ENCODE measurements around the gene PRKAG2.
"Not testable (repeated sequence)": the region's sequence is repeated elsewhere in the genome, so short reads cannot be mapped to it uniquely, and the experiment has no call there.

PRKAG2 gene

DNA sequence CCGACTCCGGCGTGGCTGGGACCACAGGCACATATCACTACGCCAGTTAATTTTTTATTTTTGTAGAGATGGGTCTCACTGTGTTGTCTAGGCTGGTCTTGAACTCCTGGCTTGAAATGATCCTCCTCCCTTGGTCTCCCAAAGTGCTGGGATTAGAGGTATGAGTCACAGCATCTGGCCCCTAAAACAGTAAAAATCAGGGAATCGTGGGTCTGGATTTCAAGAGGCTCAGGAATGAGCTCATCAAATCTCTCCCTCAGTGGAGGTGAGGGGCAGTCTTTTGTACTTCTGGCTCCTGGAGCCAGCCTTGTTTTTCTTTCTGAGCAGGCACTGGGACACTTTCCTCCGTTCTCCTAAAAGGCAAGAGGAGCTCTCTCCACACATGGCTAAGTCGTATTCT lies 325.1 kb downstream of the PRKAG2 start:
- DNase-seq (ENCODE audit: low read depth in 2 of 2): no peak

DNA sequence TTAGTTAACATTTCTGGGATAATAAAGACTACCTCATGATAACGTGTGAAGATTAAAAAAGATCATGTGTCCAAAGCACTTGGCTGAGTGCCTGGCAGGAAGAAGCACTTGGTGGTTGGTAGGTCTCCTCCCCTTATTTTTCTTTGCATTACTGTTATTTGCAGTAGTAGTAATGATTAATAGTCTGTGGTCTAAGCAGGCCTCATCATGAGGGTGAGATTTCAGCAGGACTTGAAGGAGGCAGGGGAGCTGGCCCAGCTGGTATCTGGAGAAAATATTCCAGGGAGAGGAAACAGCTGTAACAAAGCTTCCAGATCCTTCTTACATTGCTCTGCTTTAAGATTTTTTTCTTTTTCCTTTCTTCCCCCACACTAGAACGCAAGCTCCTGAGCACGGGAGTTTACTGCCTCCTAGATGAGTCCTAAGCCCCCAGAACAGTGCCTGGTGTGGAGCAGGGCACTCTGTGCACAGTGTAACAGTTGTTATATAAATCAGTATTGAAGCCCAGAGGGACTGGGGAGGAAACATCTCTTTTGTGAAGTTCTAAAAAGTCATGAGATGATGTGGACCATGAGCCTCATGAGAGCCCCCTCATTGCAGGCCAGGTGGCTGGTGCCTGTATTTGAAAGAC lies 326.1 kb downstream of the PRKAG2 start:
- no peak for DNase-seq (ENCODE audit: low read depth in 2 of 2)

- DNase-seq (ENCODE audit: low read depth in 2 of 2): no peak
Observed at GRCh38 chr7:151549644-151550043, 327.3 kb downstream of the PRKAG2 start.

DNA sequence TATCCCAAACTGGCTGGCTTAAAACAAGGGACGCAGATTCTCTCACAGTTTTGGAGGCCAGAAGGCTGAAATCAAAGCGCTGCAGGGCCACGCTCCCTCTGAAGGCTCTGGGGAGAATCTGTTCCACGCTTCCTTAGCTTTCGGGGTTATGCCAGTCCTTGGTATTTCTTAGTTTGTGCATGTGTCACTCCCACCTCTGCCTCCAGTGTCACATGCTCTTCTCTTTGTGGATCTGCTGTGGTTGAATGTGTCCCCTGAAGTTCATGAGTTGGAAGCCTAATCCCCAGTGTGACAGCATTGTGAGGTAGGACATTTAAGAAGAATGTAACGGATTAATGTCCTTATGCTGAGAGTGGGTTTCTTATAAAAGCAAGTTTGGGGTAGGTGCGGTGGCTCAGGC lies 327.8 kb downstream of the PRKAG2 start:
- DNase-seq (ENCODE audit: low read depth in 2 of 2): no peak

GRCh38 chr7:151544183-151544582 lies 332.7 kb downstream of the PRKAG2 start:
- DNase-seq (ENCODE audit: low read depth in 2 of 2): no peak

GRCh38 chr7:151542606-151543130 lies 334.2 kb downstream of the PRKAG2 start:
- DNase-seq (ENCODE audit: low read depth in 2 of 2): no peak

DNA sequence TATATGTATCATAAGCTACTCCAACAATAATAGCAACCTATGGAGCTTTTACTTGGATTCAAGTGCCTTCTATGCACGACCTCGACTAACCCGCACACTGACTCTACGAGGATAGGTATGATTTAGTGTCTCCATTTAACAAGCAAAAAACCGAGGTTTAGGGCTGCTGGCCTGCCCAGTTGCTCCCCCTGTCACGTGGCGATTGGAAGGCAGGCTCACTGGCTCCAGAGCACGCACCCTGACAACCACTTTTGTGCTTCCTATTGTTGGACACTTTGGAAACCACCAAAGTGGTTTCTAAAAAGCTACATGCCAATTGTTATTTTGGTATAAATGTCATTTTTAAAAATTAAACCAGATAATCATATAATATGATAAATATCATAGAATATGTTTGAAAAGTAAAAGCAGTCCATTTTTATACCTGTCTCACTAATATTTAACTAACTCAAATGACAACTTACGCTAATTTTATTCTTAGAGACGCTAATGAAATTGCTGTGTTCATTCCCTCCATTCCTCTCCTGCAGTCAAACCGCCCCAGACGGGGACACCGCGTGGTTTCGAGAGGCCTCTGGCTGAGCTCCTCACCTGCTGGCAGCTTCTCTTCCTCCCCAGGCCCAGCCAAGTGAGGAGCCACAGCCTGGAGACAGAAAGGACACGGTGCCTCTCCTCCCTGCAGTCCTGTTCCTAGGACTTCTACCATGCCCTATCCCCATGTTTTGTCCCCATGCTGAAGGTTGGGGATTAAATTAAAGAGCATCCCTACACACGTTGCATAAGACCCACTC lies 335.0 kb downstream of the PRKAG2 start:
- DNase-seq (ENCODE audit: low read depth in 2 of 2): no peak

DNA sequence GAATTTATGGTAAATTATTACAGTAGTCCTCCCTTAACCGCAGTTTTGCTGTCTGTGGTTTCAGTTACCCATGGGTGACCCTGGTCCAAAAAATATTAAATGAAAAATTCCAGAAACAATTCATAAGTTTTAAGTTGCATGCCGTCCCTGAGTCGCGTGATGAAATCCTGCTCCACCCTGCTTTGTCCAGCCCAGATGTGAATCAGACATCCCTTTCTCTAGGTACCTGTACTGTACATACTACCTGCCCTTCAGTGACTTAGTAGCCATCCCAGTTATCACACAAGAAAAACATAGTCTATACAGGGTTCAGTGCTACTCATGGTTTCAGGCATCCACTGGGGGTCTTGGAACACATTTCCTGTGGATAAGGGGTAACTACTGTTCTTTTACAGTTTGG lies 336.8 kb downstream of the PRKAG2 start:
- no peak for DNase-seq (ENCODE audit: low read depth in 2 of 2)

- no peak for DNase-seq (ENCODE audit: low read depth in 2 of 2)
Observed at GRCh38 chr7:151539088-151539671, 337.7 kb downstream of the PRKAG2 start.

GRCh38 chr7:151537818-151538561 lies 338.9 kb downstream of the PRKAG2 start:
- no peak for DNase-seq (ENCODE audit: low read depth in 2 of 2)

DNA sequence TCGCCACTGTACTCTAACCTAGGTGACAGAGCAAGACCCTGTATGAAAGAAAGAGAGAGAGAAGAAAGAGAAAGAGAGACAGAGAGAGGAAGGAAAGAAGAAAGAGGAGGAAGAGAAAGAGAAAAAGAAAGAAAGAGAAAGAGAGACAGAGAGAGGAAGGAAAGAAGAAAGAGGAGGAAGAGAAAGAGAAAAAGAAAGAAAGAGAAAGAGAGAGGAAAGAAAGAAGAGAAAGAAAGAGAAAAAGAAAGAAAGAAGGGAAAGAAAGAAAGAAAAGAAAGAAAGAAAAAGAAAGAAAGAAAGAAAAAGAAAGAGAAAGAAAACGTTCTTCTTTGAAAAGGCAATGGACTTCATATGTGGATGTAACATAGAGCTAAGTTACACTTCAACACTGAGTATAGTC lies 340.7 kb downstream of the PRKAG2 start:
- DNase-seq (ENCODE audit: low read depth in 2 of 2): not testable (repeated sequence)

DNA sequence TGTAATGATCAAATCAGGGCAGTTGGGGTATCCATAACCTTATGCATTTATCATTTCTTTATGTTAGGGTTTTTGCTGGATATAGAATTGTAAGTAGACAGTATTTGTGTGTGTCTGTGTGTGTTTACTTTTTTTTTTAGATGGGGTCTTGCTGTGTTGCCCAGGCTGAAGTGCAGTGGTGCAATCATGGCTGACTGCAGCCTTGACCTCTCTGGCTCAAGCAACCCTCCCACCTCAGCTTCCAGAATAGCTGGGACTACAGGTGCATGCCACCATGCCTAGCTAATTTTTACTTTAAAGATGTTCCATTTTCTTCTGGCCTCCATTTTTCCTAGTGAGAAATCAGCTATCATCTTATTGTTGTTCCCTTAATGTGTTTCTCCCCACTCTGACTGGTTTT lies 347.1 kb downstream of the PRKAG2 start:
- no peak for DNase-seq (ENCODE audit: low read depth in 2 of 2)

DNA sequence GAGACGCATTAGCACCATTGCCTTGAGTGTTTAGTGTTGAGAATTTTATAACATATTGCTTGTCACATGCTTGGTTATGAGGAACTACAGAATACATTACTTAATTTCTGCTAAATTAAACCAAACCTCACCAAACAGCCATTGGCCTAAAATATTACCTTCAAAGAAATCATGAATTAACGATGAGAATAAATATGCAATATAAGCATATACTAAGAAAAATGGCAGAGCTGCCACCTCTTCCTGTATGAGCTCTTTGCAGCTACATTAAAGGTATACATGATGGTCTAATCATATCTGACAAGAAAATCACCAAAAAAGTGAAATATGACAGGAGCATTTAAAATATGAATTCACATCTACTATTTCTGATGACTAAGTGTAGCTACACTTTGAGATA lies 352.1 kb downstream of the PRKAG2 start:
- DNase-seq (ENCODE audit: low read depth in 2 of 2): no peak

DNA sequence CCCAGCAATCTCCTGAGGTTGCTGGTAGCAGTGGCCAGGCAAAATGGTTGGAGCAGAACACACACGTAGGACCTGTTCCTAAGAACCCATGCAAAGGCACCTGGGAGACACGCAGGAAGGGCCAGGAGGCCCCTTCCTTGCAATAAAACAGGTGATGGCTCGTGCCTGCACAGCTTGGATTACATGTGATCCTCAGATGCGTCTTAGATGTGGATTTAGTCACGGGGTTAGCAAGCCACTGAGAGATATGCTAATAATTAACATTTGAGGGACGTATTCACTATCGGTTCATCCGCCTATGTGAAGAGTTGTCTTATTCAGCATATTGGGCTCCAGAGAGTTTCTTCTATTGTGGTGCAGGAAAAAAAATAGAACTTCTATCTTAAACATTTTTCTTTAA lies 352.6 kb downstream of the PRKAG2 start:
- no peak for DNase-seq (ENCODE audit: low read depth in 2 of 2)

DNA sequence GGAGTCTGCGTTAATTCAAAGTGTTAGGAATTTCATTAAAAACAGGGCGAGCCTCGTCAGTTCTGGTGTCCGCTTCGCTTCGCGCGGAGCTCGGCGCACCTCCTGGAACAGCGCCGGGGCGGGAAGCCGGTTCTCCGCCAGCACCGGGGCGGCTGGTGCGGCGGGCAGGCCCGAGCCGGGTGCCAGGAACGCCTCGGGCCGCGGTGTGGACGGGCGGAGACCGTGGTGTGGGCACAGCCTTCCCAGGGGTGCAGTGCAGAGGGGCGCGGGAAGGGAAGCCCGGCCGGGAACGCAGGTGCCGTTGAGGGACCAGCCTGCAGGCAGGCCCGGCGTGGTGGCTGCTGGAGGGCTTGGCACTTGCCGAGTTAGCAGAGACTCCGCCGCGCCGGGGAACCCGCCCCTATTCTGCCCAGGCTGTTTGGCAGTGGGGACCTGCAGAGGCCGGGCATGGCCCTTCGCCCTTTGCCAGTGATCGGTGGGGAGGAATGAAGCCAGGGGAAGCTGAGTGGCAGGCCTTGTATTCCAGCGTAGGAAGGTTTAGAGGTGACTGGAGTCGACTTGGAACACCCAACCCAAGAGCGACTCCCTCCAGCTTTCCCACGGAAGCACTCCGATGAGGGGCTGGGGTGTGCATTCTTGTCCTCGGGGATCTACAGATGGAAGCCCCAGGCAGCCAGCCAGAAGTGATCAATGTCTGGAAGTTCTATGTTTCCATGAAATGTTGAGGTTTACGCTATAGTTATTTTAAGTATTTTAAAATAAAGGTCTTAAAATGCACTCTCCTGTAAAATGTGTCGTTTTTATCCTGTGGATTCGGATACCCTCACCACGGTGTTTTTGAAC lies 356.3 kb downstream of the PRKAG2 start:
- peak; percentile 21 to 42 for DNase-seq (ENCODE audit: low read depth in 2 of 2)

- DNase-seq (ENCODE audit: low read depth in 2 of 2): peak; percentile 96 to 98
Observed at GRCh38 chr7:151519765-151520418, 357.0 kb downstream of the PRKAG2 start, which contains the start of gene RHEB. Gene RHEB (minus strand): TSS chr7:151519895. CDS start chr7:151519511, 384 bp downstream.

DNA sequence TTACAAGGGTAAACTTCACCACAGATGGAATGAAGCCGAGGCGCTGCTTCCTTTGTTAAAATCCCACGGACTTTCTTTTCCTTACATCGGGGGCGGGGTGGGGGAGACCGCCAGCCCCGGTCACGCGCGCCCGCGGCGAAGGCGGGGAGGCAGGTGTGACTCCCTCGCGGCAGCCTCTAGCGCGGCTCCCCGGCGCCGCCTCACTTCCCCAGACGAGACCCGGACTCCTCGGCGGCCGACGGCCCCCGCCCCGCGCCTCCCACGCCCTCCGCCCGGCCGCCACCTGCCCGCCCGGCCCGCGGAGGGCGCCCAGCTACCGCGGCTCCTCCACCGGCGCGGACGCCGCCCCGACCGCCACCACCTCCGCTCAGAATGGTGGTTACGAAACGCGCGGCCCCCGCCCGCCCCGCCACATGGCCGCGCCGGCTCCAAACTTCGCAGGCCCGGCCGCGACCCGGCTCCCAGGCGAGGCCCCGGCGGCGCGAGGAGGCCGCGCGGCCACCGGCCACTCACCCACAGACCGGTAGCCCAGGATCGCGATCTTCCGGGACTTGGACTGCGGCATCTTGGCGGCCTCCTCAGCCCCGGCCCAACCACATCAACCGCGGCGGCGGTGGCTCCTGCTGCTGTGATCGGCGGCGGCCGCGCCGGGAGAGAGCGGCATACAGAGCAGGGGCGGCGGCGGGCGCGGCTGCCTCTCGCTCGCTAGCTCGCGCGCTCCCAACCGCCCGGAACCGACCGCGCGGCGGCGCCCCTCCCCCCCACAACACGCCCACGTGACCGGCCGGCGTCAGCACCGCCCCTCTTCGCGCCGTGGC lies 357.8 kb downstream of the PRKAG2 start:
- peak; percentile 41 to 58 for DNase-seq (ENCODE audit: low read depth in 2 of 2)

DNA sequence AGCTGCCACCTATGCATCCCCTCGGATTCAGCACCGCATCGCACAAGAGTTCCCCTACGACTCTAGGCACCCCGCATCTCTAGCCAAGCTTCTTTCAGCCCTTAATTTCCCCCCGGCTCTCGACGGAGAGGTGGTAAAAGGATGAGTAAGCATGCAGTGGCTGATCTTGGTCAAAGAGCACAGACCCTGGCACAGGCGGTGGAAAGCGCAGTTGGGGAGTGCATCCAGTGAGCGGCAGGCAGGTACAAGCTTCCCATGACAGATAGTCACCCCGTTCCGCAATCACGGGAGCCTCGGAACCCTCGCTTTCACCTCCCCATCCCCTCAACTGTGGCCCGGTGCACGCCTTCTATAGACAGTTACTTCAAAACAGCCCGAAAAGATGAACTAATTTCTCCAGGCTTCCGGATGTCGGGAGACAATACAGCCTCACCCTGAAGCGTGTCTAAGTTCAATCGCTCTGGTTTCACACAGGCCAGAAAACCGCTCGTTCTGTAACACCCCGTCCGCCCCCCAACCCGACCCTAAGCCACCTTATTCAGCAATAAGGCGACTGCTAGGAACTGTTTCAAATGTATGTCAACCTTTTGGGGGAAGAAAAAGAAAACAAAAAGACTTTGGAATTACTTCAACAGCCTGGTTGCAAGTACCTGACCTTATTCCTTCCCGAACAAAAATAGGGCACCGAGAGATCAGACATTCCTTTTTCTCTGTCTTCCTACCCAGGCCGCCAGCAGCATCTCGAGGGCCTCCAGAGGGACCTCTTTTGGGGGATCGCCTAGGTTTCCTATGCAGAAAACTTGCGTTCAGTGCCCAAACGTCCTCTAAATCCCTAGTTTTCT lies 358.6 kb downstream of the PRKAG2 start:
- DNase-seq (ENCODE audit: low read depth in 2 of 2): peak; percentile 36 to 40

- DNase-seq (ENCODE audit: low read depth in 2 of 2): no peak
Observed at GRCh38 chr7:151517601-151518104, 359.3 kb downstream of the PRKAG2 start.
